ENCODE data around the gene APLP1. TPM values are rescaled to one million over a fixed set of nuclear protein-coding genes. Genes with fewer than 3 reads are reported as not detected.

Gene APLP1
- total and polyA plus RNA-seq, 2 donors, result 2.5 to 3.3 TPM

- Histone ChIP-seq H3K9me3 (ENCODE audit: control insufficient read depth in 2 of 2, insufficient read depth in 1 of 2, low read length in 1 of 2) (no peaks in the 10 kb centered on the region), H3K27me3 (ENCODE audit: control insufficient read depth in 2 of 2, insufficient read depth in 1 of 2, low read length in 1 of 2) (peaks cover 23 to 52% of the 10 kb centered on the region in 2 donors), H3K4me1 (ENCODE audit: control insufficient read depth in 2 of 2, insufficient read depth in 2 of 2, low read length in 2 of 2) (peaks cover 6 to 12% of the 10 kb centered on the region in 2 donors), H3K4me3 (ENCODE audit: low read length in 2 of 2) (no peak overlapping the region), H3K27ac (ENCODE audit: low read depth in 1 of 2, low read length in 1 of 2) (no peak overlapping the region), H3K36me3 (ENCODE audit: control insufficient read depth in 2 of 2, insufficient read depth in 2 of 2, low read length in 1 of 2) (no peaks in the 10 kb centered on the region)
- 71% methylated on average over 12 of the region's 12 CpGs for WGBS
- no peak for DNase-seq (ENCODE audit: low read depth in 6 of 9, low spot score in 9 of 9)
Observed at GRCh38 chr19:35871611-35872010, 3.2 kb downstream of the APLP1 start.

- H3K9me3 ChIP-seq (ENCODE audit: control insufficient read depth in 2 of 2, insufficient read depth in 1 of 2, low read length in 1 of 2), result no peaks in the 10 kb centered on the region
- no peak overlapping the region for H3K27ac ChIP-seq (ENCODE audit: low read depth in 1 of 2, low read length in 1 of 2)
- no peaks in the 10 kb centered on the region for H3K36me3 ChIP-seq (ENCODE audit: control insufficient read depth in 2 of 2, insufficient read depth in 2 of 2, low read length in 1 of 2)
- H3K4me1 ChIP-seq (ENCODE audit: control insufficient read depth in 2 of 2, insufficient read depth in 2 of 2, low read length in 2 of 2), result peaks cover 6 to 12% of the 10 kb centered on the region in 2 donors
- 91% methylated on average over 5 of the region's 5 CpGs for WGBS
- H3K27me3 ChIP-seq (ENCODE audit: control insufficient read depth in 2 of 2, insufficient read depth in 1 of 2, low read length in 1 of 2), result peaks cover 19 to 47% of the 10 kb centered on the region in 2 donors
- no peak for DNase-seq (ENCODE audit: low read depth in 6 of 9, low spot score in 9 of 9)
- no peak overlapping the region for H3K4me3 ChIP-seq (ENCODE audit: low read length in 2 of 2)
Observed at GRCh38 chr19:35872180-35872579, 3.8 kb downstream of the APLP1 start.

GRCh38 chr19:35874392-35874930 is 6.1 kb downstream of the APLP1 start:
- Histone ChIP-seq H3K9me3 (ENCODE audit: control insufficient read depth in 2 of 2, insufficient read depth in 1 of 2, low read length in 1 of 2) (no peaks in the 10 kb centered on the region), H3K27ac (ENCODE audit: low read depth in 1 of 2, low read length in 1 of 2) (no peak overlapping the region), H3K4me1 (ENCODE audit: control insufficient read depth in 2 of 2, insufficient read depth in 2 of 2, low read length in 2 of 2) (peaks cover 4 to 5% of the 10 kb centered on the region in 2 donors), H3K4me3 (ENCODE audit: low read length in 2 of 2) (no peak overlapping the region), H3K27me3 (ENCODE audit: control insufficient read depth in 2 of 2, insufficient read depth in 1 of 2, low read length in 1 of 2) (peaks cover 4 to 38% of the 10 kb centered on the region in 2 donors), H3K36me3 (ENCODE audit: control insufficient read depth in 2 of 2, insufficient read depth in 2 of 2, low read length in 1 of 2) (no peaks in the 10 kb centered on the region)
- DNase-seq (ENCODE audit: low read depth in 6 of 9, low spot score in 9 of 9), result no peak
- WGBS, result 95% methylated on average over 32 of the region's 32 CpGs

GRCh38 chr19:35879068-35879467 is 10.7 kb downstream of the APLP1 start:
- Histone ChIP-seq H3K9me3 (ENCODE audit: control insufficient read depth in 2 of 2, insufficient read depth in 1 of 2, low read length in 1 of 2) (no peaks in the 10 kb centered on the region), H3K4me1 (ENCODE audit: control insufficient read depth in 2 of 2, insufficient read depth in 2 of 2, low read length in 2 of 2) (peaks cover 0 to 2% of the 10 kb centered on the region in 2 donors), H3K27me3 (ENCODE audit: control insufficient read depth in 2 of 2, insufficient read depth in 1 of 2, low read length in 1 of 2) (peaks cover 0 to 22% of the 10 kb centered on the region in 2 donors), H3K36me3 (ENCODE audit: control insufficient read depth in 2 of 2, insufficient read depth in 2 of 2, low read length in 1 of 2) (no peaks in the 10 kb centered on the region), H3K27ac (ENCODE audit: low read depth in 1 of 2, low read length in 1 of 2) (no peak overlapping the region), H3K4me3 (ENCODE audit: low read length in 2 of 2) (no peak overlapping the region)
- DNase-seq (ENCODE audit: low read depth in 6 of 9, low spot score in 9 of 9), result no peak
- WGBS, result 55% methylated on average over 23 of the region's 23 CpGs

- Histone ChIP-seq H3K9me3 (ENCODE audit: control insufficient read depth in 2 of 2, insufficient read depth in 1 of 2, low read length in 1 of 2) (no peaks in the 10 kb centered on the region), H3K4me1 (ENCODE audit: control insufficient read depth in 2 of 2, insufficient read depth in 2 of 2, low read length in 2 of 2) (peaks cover 0 to 2% of the 10 kb centered on the region in 2 donors), H3K27me3 (ENCODE audit: control insufficient read depth in 2 of 2, insufficient read depth in 1 of 2, low read length in 1 of 2) (peaks cover 0 to 20% of the 10 kb centered on the region in 2 donors), H3K36me3 (ENCODE audit: control insufficient read depth in 2 of 2, insufficient read depth in 2 of 2, low read length in 1 of 2) (no peaks in the 10 kb centered on the region), H3K27ac (ENCODE audit: low read depth in 1 of 2, low read length in 1 of 2) (no peak overlapping the region), H3K4me3 (ENCODE audit: low read length in 2 of 2) (no peak overlapping the region)
- DNase-seq (ENCODE audit: low read depth in 6 of 9, low spot score in 9 of 9), result peak in 5 of 9 donors; percentile 48 to 79 (median 71)
- WGBS, result 4% methylated on average over 28 of the region's 28 CpGs
Observed at GRCh38 chr19:35879770-35880317, 11.5 kb downstream of the APLP1 start.

GRCh38 chr19:35882114-35882832 is 13.9 kb downstream of the APLP1 start:
- 46% methylated on average over 8 of the region's 8 CpGs for WGBS

GRCh38 chr19:35883882-35884281 is 15.5 kb downstream of the APLP1 start:
- Histone ChIP-seq H3K27ac (ENCODE audit: low read depth in 1 of 2, low read length in 1 of 2) (no peak overlapping the region), H3K36me3 (ENCODE audit: control insufficient read depth in 2 of 2, insufficient read depth in 2 of 2, low read length in 1 of 2) (peaks cover 12 to 19% of the 10 kb centered on the region in 2 donors), H3K4me3 (ENCODE audit: low read length in 2 of 2) (no peak overlapping the region), H3K27me3 (ENCODE audit: control insufficient read depth in 2 of 2, insufficient read depth in 1 of 2, low read length in 1 of 2) (peaks cover 0 to 12% of the 10 kb centered on the region in 2 donors), H3K4me1 (ENCODE audit: control insufficient read depth in 2 of 2, insufficient read depth in 2 of 2, low read length in 2 of 2) (peaks cover 0 to 2% of the 10 kb centered on the region in 2 donors), H3K9me3 (ENCODE audit: control insufficient read depth in 2 of 2, insufficient read depth in 1 of 2, low read length in 1 of 2) (no peaks in the 10 kb centered on the region)
- WGBS, result 80% methylated on average over 2 of the region's 2 CpGs
- DNase-seq (ENCODE audit: low read depth in 6 of 9, low spot score in 9 of 9), result no peak

More at GRCh38 chr19:35882114-35882832, 13.9 kb downstream of the APLP1 start:
- peaks cover 0 to 20% of the 10 kb centered on the region in 2 donors for H3K27me3 ChIP-seq (ENCODE audit: control insufficient read depth in 2 of 2, insufficient read depth in 1 of 2, low read length in 1 of 2)
- no peak overlapping the region for H3K4me3 ChIP-seq (ENCODE audit: low read length in 2 of 2)
- H3K4me1 ChIP-seq (ENCODE audit: control insufficient read depth in 2 of 2, insufficient read depth in 2 of 2, low read length in 2 of 2), result peaks cover 0 to 2% of the 10 kb centered on the region in 2 donors
- no peaks in the 10 kb centered on the region for H3K9me3 ChIP-seq (ENCODE audit: control insufficient read depth in 2 of 2, insufficient read depth in 1 of 2, low read length in 1 of 2)
- peak in 5 of 9 donors; percentile 60 to 89 (median 78) for DNase-seq (ENCODE audit: low read depth in 6 of 9, low spot score in 9 of 9)
- H3K27ac ChIP-seq (ENCODE audit: low read depth in 1 of 2, low read length in 1 of 2), result no peak overlapping the region
- peaks cover 0 to 5% of the 10 kb centered on the region in 2 donors for H3K36me3 ChIP-seq (ENCODE audit: control insufficient read depth in 2 of 2, insufficient read depth in 2 of 2, low read length in 1 of 2)

- Histone ChIP-seq H3K9me3 (ENCODE audit: control insufficient read depth in 2 of 2, insufficient read depth in 1 of 2, low read length in 1 of 2) (no peaks in the 10 kb centered on the region), H3K4me1 (ENCODE audit: control insufficient read depth in 2 of 2, insufficient read depth in 2 of 2, low read length in 2 of 2) (no peaks in the 10 kb centered on the region), H3K27me3 (ENCODE audit: control insufficient read depth in 2 of 2, insufficient read depth in 1 of 2, low read length in 1 of 2) (no peaks in the 10 kb centered on the region), H3K27ac (ENCODE audit: low read depth in 1 of 2, low read length in 1 of 2) (no peak overlapping the region), H3K36me3 (ENCODE audit: control insufficient read depth in 2 of 2, insufficient read depth in 2 of 2, low read length in 1 of 2) (peaks cover 26 to 33% of the 10 kb centered on the region in 2 donors), H3K4me3 (ENCODE audit: low read length in 2 of 2) (no peak overlapping the region)
- WGBS, result 96% methylated on average over 6 of the region's 6 CpGs
- no peak for DNase-seq (ENCODE audit: low read depth in 6 of 9, low spot score in 9 of 9)
Observed at GRCh38 chr19:35885225-35885738, 16.9 kb downstream of the APLP1 start.

GRCh38 chr19:35885904-35886303 is 17.5 kb downstream of the APLP1 start:
- Histone ChIP-seq H3K4me3 (ENCODE audit: low read length in 2 of 2) (no peak overlapping the region), H3K4me1 (ENCODE audit: control insufficient read depth in 2 of 2, insufficient read depth in 2 of 2, low read length in 2 of 2) (no peaks in the 10 kb centered on the region), H3K27me3 (ENCODE audit: control insufficient read depth in 2 of 2, insufficient read depth in 1 of 2, low read length in 1 of 2) (no peaks in the 10 kb centered on the region), H3K27ac (ENCODE audit: low read depth in 1 of 2, low read length in 1 of 2) (no peak overlapping the region), H3K36me3 (ENCODE audit: control insufficient read depth in 2 of 2, insufficient read depth in 2 of 2, low read length in 1 of 2) (peaks cover 32 to 37% of the 10 kb centered on the region in 2 donors), H3K9me3 (ENCODE audit: control insufficient read depth in 2 of 2, insufficient read depth in 1 of 2, low read length in 1 of 2) (no peaks in the 10 kb centered on the region)
- WGBS, result 96% methylated on average over 7 of the region's 8 CpGs
- no peak for DNase-seq (ENCODE audit: low read depth in 6 of 9, low spot score in 9 of 9)

All from thymus (tissue), 11 donors.